ENCODE data around the gene SPIN2B. TPM values are rescaled to one million over a fixed set of nuclear protein-coding genes. Genes with fewer than 3 reads are reported as not detected.
"Not testable (repeated sequence)": the region's sequence is repeated elsewhere in the genome, so short reads cannot be mapped to it uniquely, and the experiment has no call there.

The SPIN2B gene
- total RNA-seq, 2 experiments from 2014 or later, result 5.2 to 6.0 TPM

- intact Hi-C loops (cut with micrococcal nuclease), result no loop called here
- H3K27ac Mint-ChIP-seq, result no peak overlapping the region
- DNase-seq (no peak), ATAC-seq (no peak)
- H3K27me3 Mint-ChIP-seq, result no peaks in the 10 kb centered on the region
- no peak for TF ChIP-seq CTCF (IDR thresholded peaks at IDR 0.05)
- POLR2A ChIA-PET, result no interaction called here
- H3K4me1 Mint-ChIP-seq (ENCODE audit: low read depth), result no peaks in the 10 kb centered on the region
- no peak overlapping the region for H3K4me3 Mint-ChIP-seq
- peaks cover 42% of the 10 kb centered on the region for H3K36me3 Mint-ChIP-seq (ENCODE audit: low read depth)
- CTCF ChIA-PET, result no interaction called here
- peaks cover 9% of the 10 kb centered on the region for H3K9me3 Mint-ChIP-seq
These were observed 16.9 kb downstream of the SPIN2B start for GRCh38 chrX:57104406-57104805.

GRCh38 chrX:57103489-57103888, 17.9 kb downstream of the SPIN2B start:
- POLR2A ChIA-PET, result no interaction called here
- CTCF ChIA-PET, result no interaction called here
- Mint-ChIP-seq H3K27me3 (no peaks in the 10 kb centered on the region), H3K27ac (no peak overlapping the region), H3K4me1 (ENCODE audit: low read depth) (no peaks in the 10 kb centered on the region), H3K4me3 (no peak overlapping the region), H3K36me3 (ENCODE audit: low read depth) (peaks cover 43% of the 10 kb centered on the region), H3K9me3 (peaks cover 17% of the 10 kb centered on the region)
- no peak for ATAC-seq
- no peak for DNase-seq
- no peak for TF ChIP-seq CTCF (IDR thresholded peaks at IDR 0.05)
- intact Hi-C loops (cut with micrococcal nuclease), result no loop called here

- intact Hi-C loops (cut with micrococcal nuclease); CTCF ChIA-PET; H3K27me3 Mint-ChIP-seq; POLR2A ChIA-PET; ATAC-seq; DNase-seq; H3K4me1 Mint-ChIP-seq (ENCODE audit: low read depth); H3K27ac Mint-ChIP-seq; H3K4me3 Mint-ChIP-seq: not testable (repeated sequence)
- H3K9me3 Mint-ChIP-seq, result peaks cover 18% of the 10 kb centered on the region
- H3K36me3 Mint-ChIP-seq (ENCODE audit: low read depth), result peaks cover 46% of the 10 kb centered on the region
These were observed 18.4 kb downstream of the SPIN2B start for GRCh38 chrX:57102918-57103317.

- Mint-ChIP-seq H3K9me3 (peaks cover 23% of the 10 kb centered on the region), H3K27ac (no peak overlapping the region), H3K36me3 (ENCODE audit: low read depth) (peaks cover 49% of the 10 kb centered on the region), H3K4me3 (no peak overlapping the region), H3K4me1 (ENCODE audit: low read depth) (no peaks in the 10 kb centered on the region), H3K27me3 (no peaks in the 10 kb centered on the region)
- ChIA-PET POLR2A (no interaction called here), CTCF (no interaction called here)
- ATAC-seq, result no peak
- intact Hi-C loops (cut with micrococcal nuclease), result no loop called here
- no peak for TF ChIP-seq CTCF (IDR thresholded peaks at IDR 0.05)
- no peak for DNase-seq
These were observed 38.2 kb downstream of the SPIN2B start for GRCh38 chrX:57083143-57083542.

- POLR2A ChIA-PET, result no interaction called here
- H3K27me3 Mint-ChIP-seq, result no peaks in the 10 kb centered on the region
- H3K27ac Mint-ChIP-seq, result no peak overlapping the region
- intact Hi-C loops (cut with micrococcal nuclease), result no loop called here
- CTCF ChIA-PET, result no interaction called here
- DNase-seq (no peak), ATAC-seq (no peak)
- H3K9me3 Mint-ChIP-seq, result peaks cover 2% of the 10 kb centered on the region
- H3K4me3 Mint-ChIP-seq, result no peak overlapping the region
- H3K36me3 Mint-ChIP-seq (ENCODE audit: low read depth), result peaks cover 7% of the 10 kb centered on the region
- TF ChIP-seq CTCF (IDR thresholded peaks at IDR 0.05), result no peak
- H3K4me1 Mint-ChIP-seq (ENCODE audit: low read depth), result no peaks in the 10 kb centered on the region
These were observed 46.9 kb downstream of the SPIN2B start for GRCh38 chrX:57074458-57074857.

All from activated CD8-positive, alpha-beta T cell treated with anti-CD3 and anti-CD28 coated beads for 36 hours (primary cell).